DMS153 treated with DMSO at 0.1 percent for 48 hours (cell line): Measurements from ENCODE around the gene QDPR.
A peak's percentile ranks its signal among the peaks of the same experiment; 100 is the strongest.
"Not testable (repeated sequence)": the region's sequence is repeated elsewhere in the genome, so short reads cannot be mapped to it uniquely, and the experiment has no call there.

Source experiments
- DNase-seq: peaks from one replicate; lab custom pipeline; 2025; ENCODE audit not compliant: unreplicated experiment; lab: John Stamatoyannopoulos, UW

Gene QDPR

DNA sequence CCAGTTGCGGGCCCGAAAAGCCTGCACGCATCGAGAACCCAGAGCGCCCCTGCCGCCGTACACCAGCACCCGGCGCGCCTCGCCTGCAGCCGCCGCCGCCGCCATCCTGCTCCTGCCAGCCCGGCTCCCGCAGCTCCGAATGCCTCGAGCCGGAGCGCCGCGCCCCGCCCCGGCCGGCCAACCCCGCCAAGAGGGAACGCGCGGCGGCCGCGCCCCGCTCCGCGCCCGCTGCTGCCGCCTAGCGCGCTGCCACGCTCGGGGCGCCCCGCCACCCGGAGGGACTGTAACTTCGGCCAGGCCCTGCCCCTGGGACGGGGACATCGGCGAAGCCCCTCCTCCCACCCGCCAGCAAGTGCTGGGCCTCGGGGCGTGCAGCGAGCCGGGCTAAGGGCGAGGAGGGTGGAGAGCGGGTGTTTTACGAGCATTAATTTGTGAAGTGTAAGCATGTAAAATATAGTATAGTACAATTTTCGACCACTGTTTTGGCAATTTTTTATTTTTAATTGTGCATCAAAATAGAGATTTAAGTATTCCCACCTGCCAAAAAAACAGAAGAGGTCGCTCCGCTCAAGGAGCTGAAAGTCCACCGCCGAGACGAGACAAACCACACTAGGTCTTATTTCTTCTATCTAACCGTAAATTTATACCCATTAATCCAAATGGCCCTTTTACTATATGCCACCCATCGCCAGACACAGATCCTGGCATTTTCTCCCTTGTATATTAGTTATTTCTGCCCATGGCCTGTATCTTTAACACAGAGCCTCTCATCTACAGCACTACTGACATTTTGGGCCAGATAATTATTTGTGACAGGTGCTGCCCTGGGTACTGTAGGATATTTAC, at the start of gene QDPR:
Gene QDPR (minus strand): TSS at position 141 of the 846 bp plus-strand sequence. CDS start 36 bp downstream, at position 105.
- peak; percentile 2 for DNase-seq

- DNase-seq, result no peak
These were observed 49.5 kb upstream of the QDPR start for GRCh38 chr4:17561195-17561909.

- DNase-seq, result no peak
These were observed 48.3 kb upstream of the QDPR start for GRCh38 chr4:17560065-17560673.

- DNase-seq, result no peak
These were observed 47.8 kb upstream of the QDPR start for GRCh38 chr4:17559709-17560048.

DNA sequence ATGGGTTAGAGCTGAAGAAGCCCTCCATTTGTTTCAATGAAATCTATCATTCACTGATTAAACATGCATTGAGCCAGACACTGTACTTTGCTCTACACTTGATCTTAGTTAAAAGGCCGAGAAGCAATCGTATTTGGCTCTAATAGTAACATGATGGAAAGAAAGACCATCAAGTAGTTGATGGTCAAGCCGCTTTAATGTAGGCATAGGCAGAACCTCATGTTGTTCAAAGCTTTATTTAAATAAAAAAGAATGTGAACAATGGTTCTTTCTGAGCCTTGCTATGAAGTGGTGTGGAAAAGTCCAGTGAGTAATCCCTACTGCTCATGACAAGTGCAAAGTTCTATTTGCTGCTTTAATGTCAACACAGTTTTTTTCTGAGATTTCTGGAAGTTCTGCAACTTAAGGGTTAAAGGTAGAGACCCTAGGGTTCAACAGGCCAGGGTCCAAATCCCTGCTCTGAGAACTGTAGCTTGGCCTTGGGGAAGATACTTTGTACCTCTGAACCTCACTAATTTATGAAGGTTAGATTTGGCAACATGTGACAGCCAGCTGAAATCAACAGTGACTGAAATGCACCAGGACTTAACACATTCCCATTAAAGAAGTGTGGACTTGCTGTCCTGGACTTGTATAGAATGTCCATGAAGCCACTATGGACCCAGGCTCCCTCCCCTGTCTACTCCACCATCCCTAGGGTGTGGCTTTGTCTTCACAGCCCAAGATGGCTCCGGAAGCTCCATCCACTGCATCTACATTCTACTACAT, 47.2 kb upstream of the QDPR start:
- no peak for DNase-seq

DNA sequence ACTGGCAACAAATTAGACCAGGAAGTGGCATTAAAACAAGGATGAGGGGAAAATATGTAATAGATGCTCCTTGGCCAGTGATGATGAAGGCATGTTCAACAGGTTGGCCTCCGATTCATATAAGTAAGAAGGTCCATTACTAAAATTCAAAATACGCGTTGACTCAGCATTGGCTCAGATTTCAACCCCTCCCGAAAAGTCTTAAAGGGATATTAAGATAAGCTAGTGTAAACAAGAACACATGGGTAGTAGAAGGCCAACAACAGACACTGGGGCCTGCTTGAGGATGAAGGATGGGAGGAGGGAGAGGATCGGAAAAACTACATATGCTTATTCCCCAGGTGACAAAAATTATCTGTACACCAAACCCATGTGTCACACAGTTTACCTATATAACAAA, 46.0 kb upstream of the QDPR start:
- no peak for DNase-seq

DNA sequence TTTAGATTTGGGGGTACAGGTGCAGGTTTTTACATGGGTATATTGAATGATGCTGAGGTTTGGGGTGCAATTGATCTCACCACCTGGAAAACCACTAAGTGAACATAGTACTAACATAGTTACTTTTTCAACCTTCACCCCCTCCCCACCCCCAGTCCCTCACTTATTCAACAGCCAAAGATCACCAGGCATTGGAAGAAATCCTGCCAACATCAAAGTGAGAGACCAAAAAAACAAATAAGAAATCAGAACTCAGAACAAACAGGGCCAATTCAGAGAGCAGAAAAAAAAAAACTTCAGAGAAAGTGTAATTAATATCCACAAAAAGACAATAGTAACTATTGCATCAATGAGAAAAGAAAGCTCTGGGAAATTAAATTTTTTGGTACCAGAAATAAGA, 44.6 kb upstream of the QDPR start:
- no peak for DNase-seq

- DNase-seq, result no peak
These were observed 42.7 kb upstream of the QDPR start for GRCh38 chr4:17554568-17554967.

GRCh38 chr4:17552427-17552826, 40.5 kb upstream of the QDPR start:
- no peak for DNase-seq

DNA sequence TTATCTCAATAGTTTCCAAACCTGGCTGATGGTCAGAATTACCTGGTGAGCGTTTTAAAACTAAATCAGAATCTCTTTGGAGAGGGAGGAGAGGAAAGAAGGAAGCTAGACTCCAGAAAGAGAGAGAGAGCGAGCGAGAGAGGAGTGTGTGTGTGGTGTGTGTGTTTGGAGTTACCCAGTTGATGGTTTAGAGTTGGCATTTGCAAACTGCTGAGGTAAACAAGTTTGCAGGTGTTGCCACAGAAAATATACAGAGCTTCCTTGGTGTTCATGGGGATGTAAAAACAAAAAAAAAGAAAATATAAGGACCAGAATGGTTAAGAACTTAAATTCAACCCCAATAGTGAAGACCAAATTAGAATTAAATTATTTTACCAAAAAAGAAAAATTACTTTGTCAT, 38.7 kb upstream of the QDPR start:
- no peak for DNase-seq

GRCh38 chr4:17546678-17547077, 34.8 kb upstream of the QDPR start:
- DNase-seq, result no peak

DNA sequence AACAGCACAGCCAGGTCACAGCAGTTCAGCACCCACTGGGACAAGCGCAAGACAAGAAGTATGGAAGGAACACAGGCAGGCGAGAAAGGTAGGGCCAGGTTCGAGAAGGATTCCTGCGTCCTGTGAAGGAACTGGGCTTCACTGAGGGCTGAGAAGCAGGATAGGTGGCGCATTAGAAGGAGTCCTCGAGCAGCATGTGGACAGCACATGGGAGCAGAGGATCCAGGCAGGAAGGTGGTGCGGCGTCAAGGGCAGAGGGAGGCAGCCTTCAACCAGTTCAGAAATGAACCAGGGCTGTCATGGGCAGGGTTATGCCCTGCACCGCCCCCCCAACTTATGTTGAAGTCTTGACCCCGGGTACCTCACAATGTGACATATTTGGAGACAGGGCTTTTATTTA, 34.3 kb upstream of the QDPR start:
- no peak for DNase-seq

- DNase-seq, result no peak
These were observed 33.7 kb upstream of the QDPR start for GRCh38 chr4:17545374-17546140.

DNA sequence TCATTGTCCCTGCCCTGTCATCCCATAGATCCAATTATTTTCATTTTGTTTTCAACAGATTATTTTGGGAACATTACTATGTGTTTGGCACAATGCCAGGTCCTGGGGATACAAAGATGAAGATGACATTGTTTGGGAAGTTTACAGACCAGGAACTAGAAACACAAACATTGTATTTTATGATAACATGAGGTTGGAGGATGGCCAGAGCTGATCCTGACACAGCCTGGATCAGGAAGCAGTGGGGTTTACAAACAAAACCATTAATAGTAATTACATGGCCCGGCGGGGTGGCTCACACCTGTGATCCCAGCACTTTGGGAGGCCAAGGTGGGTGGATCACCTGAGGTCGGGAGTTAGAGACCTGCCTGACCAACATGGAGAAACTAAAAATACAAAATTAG, 32.9 kb upstream of the QDPR start:
- peak; percentile 41 for DNase-seq

DNA sequence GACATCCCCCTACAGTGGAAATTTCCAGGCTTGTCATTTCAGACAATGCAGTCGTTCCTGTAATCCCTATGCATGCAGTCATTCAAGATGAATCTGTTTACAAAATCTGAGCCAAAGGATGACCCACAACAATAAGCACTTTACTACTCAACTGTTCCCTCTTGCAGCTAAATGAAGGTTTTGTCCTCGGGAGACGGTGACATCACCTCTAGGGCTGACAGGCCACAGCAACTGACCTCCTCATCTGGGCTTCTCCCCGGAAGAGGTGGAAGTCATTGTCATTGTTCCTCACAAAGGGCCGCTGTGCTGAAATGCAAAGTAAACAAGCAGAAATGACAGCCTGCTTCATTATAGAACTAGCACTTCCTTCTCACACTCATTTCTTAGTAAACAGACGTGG, 32.3 kb upstream of the QDPR start:
- peak; percentile 41 for DNase-seq

GRCh38 chr4:17537060-17537459, 25.2 kb upstream of the QDPR start:
- DNase-seq, result not testable (repeated sequence)

DNA sequence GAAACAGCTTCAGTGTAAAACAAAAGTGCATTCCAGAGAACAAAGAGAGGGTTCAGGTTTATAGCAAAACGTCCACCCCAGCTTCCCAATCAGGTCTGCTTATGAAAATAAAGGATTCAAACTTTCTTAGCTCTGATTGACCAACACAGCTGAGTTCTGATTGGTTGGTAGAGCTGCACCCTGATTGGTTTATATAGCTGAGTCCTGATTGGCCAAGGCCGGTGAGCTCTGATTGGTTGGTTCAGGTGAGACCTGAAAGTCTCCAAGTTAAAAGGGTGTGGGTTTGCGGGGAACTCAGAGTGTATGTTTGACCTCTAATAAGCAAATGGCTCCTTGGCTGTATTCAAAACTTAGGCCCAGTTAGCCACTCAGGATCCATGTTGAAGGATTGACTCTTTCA, 24.0 kb upstream of the QDPR start:
- no peak for DNase-seq

DNA sequence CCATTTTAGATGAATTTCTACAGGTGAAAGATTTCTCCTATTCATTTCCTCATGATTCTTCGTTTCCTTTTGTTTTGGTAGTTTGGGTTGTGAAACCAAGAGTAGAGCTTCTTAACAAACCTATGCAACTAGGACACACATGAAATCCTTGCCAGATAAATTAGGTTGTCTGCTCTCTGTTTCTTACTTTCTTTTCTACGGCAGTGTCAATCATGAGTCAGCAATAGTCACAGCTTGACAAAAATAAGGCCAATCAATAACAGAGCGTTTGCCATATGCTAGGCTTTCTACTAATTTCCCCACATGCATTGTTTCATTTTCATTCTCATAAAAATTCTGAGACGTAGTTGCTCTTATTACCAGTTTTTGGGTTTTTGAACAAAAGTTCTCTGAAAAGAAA, 23.4 kb upstream of the QDPR start:
- DNase-seq, result no peak

- DNase-seq, result no peak
These were observed 22.8 kb upstream of the QDPR start for GRCh38 chr4:17534705-17535104.

DNA sequence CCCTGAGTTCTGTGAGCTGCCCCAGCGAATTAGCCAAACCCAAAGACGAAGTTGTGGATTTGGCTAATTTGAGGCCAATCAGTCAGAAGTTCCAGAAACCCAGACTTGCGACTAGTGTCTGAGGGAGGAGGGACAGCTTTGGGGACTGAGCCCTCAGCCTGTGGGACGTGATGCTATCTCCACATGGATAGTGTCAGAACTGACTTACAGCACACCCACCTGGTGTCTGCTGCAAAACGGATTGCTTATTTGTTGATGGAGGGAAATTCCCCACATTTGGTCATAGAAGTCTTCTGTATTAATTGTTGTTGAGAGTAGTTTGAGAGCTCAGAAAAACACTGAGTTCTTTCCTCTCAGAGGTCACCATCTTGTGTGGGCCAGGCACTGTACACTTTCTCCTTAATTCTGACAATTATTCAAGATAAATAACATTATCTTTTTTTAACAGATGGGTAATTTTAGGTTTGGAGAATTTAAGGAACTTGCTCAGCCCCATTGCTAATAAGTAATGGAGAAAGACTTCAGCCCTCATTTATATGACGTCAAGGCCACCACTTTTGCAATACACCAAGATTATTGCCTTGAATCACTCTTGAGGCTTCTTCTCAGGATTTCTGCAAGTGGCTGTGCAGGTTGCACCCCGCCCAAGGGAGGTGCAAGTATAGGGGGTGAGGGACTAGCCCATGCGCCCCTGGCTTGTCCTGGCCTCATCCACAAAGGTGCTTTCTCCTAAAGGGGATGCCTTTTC, 19.8 kb upstream of the QDPR start:
- no peak for DNase-seq
